Right ventricle myocardium inferior (tissue), 1 donor: ENCODE measurements around the gene MRPL36. TPM values are rescaled to one million over a fixed set of nuclear protein-coding genes. Genes with fewer than 3 reads are reported as not detected.
A peak's percentile ranks its signal among the peaks of the same experiment; 100 is the strongest.

Experiments
- ATAC-seq: fragments of 200-7000 bp; cut with Tn5 transposase; one replicate; pipeline ENCODE4 v1.9.1; 2020; ENCODE audit warnings: mild to moderate bottlenecking, moderate library complexity
- DNase-seq: peaks from one replicate; pipeline ENCODE4 v3.0.0; 2021; ENCODE audit errors: missing footprints
- intact Hi-C: fragments of 100-400 bp; cut with DNase I; formaldehyde crosslinking; loops from one replicate; pipeline ENCODE4 v1.11.0; 2022
- total RNA-seq: library from RNA; stranded (reverse); fragmentation: NEBNext Ultra II Directional; extraction: Animal tissue kit (Norgen Biotek cat#: 25700); gene quantifications from one replicate; pipeline ENCODE4 v1.2.1, GENCODE V29; 2021
- donor health status: DM: no; HTN: yes; CAD: no; lungs with severe emphysema.

Gene MRPL36
- total RNA-seq, 1 donor from 2014 or later, result 62.3 TPM

DNA sequence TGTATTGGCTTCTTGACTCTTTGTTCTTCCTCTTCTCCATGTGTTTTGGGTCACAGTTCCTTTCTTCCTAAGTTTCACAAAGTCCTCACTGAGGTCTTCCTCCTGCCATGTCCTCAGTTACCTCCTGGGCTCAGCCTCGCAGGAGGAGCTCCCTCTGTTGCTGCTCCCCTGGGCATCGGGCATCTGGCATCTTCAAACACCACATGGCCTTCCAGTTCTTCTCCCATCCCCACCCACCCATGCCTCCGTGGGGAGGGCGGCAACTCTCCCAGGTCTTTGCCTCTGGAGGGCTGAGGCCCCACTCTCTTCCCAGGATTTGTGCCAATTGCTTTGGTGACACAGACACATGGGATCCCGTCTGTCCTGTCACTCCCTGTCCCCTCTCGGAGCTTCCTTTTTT, 22.8 kb downstream of the MRPL36 start:
- ATAC-seq (no peak), DNase-seq (no peak)
- intact Hi-C loops, result no loop called here

- peak; percentile 58 for ATAC-seq
- intact Hi-C loops, result loop anchor here (5.0 kb wide), 1 partner anchor 380 kb away; no protein-coding TSS in a partner anchor
- no peak for DNase-seq
These were observed 27.0 kb downstream of the MRPL36 start for GRCh38 chr5:1772634-1773033.

GRCh38 chr5:1771149-1772065, 28.2 kb downstream of the MRPL36 start:
- ATAC-seq, result no peak
- peak; percentile 47 for DNase-seq
- intact Hi-C loops, result loop anchor here (5.0 kb wide), 1 partner anchor 381 kb away; no protein-coding TSS in a partner anchor

DNA sequence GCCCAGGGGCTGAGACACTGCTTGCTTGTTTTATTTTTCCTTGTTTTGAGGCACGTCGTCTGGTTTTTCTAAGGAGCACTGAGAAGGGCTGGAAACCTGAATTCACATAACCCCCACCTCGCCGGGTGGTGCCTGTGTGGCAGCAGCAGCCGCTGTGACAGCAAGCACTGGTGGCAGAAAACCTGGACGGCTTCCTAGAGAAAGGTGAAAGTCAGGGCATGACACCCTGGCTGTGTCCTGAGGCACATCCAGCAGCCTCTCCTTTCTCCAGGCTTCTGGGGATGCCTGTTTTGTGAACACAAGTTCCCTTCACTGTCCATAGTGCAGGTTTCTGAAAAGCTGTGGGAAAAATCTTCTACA, 29.2 kb downstream of the MRPL36 start:
- no peak for DNase-seq
- ATAC-seq, result peak; percentile 68
- intact Hi-C loops, result loop anchor here (5.0 kb wide), 1 partner anchor 382 kb away; no protein-coding TSS in a partner anchor

DNA sequence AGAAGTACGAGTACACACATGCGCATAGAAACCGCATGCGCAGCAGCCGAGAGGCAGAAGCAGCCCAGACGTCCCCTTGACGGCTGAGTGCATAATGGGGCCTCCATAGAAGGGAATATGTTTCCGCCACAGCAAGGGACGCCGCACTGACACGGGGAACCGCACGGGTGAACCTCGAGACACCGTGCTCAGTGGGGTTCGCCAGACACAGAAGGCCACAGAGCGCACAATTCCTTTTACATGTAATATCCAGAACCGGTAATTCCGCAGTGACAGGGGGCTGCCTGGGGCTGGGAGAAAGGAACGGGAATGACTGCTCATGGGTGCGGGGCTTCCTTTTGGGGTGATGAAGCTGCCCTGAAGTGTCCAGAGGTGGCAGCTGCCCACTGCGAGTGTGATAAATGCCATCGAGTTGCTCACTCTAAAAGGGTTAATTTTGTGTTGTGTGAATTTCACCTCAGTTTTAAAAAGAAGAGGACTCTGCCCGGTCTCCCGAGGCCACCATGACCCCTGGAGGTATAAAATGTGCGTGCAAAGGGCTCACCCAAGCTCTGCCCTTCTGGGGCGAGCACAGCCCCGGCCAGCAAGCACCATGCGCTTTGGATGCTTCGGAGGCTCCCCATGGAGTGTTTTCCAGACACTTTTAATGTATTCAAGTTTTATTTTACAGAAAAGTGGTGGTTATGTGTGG, 29.7 kb downstream of the MRPL36 start:
- no peak for ATAC-seq
- DNase-seq, result peak; percentile 63
- intact Hi-C loops, result loop anchor here (5.0 kb wide), 1 partner anchor 382 kb away; no protein-coding TSS in a partner anchor

- intact Hi-C loops, result no loop called here
- ATAC-seq (no peak), DNase-seq (no peak)
These were observed 30.5 kb downstream of the MRPL36 start for GRCh38 chr5:1769017-1769640.

DNA sequence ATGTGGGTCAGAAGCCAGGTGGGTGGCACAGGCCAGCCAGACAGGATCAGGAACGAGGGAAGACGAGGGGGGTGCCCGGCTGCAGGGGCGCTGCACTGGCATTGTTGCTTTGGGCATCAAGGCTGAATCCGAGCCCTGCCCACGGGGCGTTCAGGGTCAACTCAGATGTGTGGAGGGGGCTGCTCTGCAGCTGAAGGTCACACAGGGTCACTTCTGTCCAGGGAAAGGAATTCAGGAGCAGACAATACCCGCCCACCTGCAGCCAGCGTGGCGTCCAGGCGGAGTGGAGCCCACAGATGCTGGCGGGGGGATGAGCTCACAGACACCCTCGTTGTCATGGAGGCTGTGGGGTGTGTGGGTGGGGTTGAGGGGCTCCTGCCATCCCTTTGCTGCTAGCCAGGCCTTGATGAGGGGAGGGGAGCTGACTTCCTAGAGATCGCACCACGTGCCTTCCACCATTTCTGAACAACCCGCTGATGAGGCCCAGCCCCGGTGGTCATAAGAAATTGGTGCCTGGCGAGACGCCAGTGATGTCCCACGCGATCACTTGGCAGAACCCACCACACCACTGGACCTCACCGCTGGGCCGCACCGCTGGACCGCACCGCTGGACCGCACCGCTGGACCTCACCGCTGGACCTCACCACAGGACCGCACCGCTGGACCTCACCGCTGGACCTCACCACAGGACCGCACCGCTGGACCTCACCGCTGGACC, 31.2 kb downstream of the MRPL36 start:
- intact Hi-C loops, result no loop called here
- DNase-seq, result no peak
- ATAC-seq, result no peak

DNA sequence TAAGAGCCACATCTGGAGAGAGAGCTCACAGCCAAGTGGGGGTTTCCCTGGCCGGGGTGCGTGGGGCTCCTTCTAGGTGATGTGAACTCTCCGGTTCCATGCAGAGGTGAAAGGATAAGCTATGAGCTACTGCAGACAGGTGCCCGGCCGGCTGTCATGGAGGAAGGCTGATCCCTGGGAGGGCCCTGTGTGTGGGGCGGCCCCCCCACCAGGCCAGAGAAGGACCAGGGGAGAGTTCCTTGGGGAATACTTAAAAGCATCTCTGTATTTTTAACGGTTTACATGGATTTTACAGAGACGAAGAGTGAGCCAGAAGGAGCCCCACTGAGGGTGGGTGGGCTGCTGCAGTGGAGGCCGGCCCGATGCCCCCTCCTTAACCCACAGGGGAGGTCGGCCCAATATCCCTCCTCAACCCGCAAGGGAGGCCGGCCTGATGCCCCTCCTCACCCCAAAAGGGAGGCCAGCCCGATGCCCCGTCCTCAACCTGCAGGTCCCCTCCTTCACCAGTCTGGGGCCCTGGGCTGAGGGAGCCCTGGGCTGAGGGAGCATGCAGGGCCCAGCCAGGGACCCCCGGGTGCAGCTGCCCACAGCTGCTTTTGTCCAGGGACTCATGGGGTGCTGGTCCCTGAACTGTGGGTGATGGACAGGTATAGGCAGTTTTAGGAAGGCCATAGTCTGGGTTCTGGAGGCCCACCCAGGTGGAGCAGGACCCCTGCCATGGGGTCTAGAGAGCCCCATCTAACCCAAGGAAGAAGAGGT, 31.9 kb downstream of the MRPL36 start:
- ATAC-seq (no peak), DNase-seq (no peak)
- intact Hi-C loops, result no loop called here

DNA sequence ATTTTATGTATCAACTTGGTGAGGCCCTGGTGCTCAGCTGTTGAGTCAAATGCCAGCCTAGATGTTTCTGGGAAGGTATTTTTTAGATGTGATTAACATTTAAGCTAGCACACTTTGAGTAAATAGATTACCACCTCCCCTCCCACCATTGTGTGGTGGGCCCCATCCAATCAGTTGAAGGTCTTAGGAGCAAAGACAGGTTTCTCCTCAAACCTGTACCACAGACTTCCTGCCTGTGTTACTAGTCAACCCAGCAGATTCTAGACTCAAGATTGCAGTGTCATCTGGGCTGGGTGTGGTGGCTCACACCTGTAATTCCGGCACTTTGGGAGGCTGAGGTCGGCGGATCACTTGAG, 33.8 kb downstream of the MRPL36 start:
- intact Hi-C loops, result no loop called here
- ATAC-seq (no peak), DNase-seq (no peak)

GRCh38 chr5:1765141-1765879, 34.3 kb downstream of the MRPL36 start:
- DNase-seq (no peak), ATAC-seq (no peak)
- intact Hi-C loops, result no loop called here

- intact Hi-C loops, result loop anchor here (5.0 kb wide), 1 partner anchor 273 kb away; no protein-coding TSS in a partner anchor
- DNase-seq (no peak), ATAC-seq (no peak)
These were observed 35.1 kb downstream of the MRPL36 start for GRCh38 chr5:1764606-1764960.

DNA sequence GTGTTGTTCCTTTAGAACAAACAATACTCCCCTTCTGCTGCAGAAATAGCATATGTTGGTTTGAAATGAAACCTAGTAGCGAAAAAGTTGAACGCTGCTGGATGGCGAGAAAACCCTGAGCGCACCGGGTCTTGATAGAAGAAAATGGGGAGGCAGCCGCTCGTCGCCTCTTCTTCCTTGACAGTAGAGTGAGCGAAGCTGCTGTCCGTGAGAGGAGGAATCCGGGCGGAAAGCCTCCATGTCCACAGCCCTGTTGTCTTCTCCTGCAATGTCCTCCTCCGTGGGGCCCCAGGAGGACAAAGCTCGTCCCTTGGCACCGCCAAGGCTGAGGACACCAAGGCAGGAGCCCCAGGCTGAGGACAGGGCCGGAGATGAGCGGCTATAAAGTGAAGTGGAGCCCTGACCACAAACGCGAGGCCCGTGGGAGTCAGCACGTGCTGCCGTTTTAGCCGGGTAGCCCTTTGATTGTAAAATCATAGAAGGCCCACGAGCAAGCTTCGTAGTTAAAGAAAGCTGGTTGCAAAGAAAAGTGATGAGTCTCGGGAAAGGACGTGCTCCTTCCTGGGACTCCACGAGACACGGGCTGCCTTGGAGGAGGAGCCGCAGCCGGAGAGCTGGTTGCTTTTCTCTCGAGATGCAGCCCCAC, 35.6 kb downstream of the MRPL36 start:
- ATAC-seq (no peak), DNase-seq (no peak)
- intact Hi-C loops, result loop anchor here (5.0 kb wide), 1 partner anchor 273 kb away; no protein-coding TSS in a partner anchor

GRCh38 chr5:1763548-1763911, 36.1 kb downstream of the MRPL36 start:
- intact Hi-C loops, result loop anchor here (5.0 kb wide), 1 partner anchor 274 kb away; no protein-coding TSS in a partner anchor
- no peak for DNase-seq
- peak; percentile 61 for ATAC-seq

DNA sequence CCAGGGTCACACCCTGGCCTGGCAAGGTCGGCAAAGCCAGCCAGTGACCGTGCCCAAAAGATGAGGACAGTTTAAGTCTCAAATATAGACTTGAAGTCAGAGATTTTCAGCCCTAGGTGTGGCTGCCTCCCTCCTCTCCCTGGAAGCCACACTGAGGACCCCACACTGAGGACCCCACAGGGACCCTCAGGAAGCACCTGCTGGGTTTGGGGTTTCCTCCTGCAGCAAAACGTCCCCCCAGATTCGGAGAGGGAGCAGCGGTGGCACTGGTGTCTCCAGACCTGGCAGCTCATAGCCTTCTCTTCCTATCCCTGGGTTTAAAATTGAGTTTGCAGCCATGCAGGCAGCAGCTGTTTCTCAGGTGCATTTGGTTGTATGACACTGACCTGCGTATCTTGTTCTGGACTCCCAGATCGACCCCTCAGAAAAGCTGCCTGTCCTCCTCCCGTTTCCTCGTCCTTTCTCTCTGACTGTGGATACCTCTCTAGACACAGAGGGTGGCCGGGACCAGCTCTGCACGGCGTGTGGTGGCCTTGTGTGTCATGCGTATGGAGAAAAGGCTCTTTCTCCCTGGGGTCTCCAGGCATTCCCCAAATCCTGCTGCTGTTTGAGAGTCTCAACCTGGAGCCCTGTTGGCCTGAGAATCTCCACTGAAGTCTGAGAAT, 36.6 kb downstream of the MRPL36 start:
- intact Hi-C loops, result loop anchor here (5.0 kb wide), 1 partner anchor 274 kb away; no protein-coding TSS in a partner anchor
- ATAC-seq (no peak), DNase-seq (no peak)

GRCh38 chr5:1762121-1762882, 37.3 kb downstream of the MRPL36 start:
- DNase-seq (no peak), ATAC-seq (no peak)
- intact Hi-C loops, result loop anchor here (5.0 kb wide), 1 partner anchor 275 kb away; no protein-coding TSS in a partner anchor

DNA sequence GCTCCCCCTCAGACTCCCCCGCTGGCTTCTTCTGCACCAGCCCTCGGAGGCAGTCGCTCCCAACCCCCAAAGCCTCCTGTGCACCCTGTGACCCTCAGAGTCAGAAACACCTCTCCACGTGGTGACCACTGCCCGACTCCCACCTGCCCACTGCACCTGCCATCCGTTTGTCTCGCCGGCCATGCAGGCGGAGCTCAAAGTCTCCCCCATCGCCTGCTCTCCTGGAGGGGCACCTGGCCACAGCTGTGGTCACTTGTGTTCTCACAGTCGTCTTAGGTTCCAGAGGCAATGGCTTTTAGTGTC, 38.2 kb downstream of the MRPL36 start:
- intact Hi-C loops, result loop anchor here (5.0 kb wide), 1 partner anchor 276 kb away; no protein-coding TSS in a partner anchor
- DNase-seq, result no peak
- no peak for ATAC-seq
